NCI-H748 (cell line): Measurements from ENCODE around the gene FSCN2.
"Not testable (repeated sequence)": the region's sequence is repeated elsewhere in the genome, so short reads cannot be mapped to it uniquely, and the experiment has no call there.

Source experiments
- DNase-seq: peaks from one replicate; lab custom pipeline; 2025; ENCODE audit not compliant: unreplicated experiment; lab: John Stamatoyannopoulos, UW

The FSCN2 gene

DNA sequence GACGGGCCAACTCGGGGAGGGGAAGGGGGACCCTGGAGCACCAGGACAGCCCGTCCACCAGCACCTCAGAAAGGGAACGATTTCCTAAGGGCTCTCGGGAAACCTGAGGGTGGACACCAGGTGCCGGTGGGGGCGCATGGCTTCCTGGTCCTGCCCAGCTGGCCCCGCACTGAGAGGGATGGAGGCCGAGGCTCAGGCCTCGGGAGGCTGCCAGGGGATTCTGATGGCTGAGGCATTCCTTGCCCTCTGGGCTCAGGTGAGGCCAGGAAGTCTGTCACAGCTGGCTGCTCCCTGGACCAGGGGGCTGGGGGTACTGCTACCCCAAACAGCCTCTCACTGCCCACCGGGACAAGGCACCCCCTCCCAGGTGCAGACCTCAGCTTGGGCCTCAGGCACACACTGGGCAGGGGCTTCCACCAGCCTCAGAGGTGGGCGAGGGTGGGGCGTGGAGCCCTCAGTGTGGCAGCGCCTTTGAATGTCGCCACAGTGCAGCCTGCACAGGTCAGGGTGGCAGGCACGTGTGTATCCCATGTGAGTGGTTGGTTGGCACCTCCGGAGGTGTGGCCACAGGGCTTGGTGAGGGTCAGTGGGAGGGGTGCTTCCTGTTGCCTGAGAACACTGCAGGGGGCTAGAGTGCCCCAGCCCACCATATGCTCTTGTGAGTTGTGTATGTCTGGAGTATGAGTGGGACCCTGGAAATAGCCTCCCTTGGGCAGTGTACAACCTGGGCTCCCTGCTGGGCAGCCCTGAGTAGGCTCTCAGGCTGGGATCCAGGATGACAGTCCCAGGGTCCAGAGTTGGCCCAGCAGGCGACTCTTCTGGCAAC lies 3.9 kb upstream of the FSCN2 start:
- DNase-seq: no peak

DNA sequence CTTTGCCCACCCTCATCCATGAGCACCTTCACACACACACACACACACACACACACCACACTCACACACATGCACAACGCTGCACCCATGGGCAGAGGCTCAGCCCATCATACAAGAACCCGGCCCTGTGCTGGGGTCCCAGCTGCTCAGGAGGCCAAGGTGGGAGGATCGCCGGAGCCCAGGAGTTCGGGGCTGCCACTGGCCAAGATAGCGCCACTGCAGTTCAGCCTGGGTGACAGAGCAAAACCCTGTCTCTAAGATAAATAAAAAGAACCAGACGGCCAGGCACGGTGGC lies 3.4 kb upstream of the FSCN2 start:
- DNase-seq: no peak

DNA sequence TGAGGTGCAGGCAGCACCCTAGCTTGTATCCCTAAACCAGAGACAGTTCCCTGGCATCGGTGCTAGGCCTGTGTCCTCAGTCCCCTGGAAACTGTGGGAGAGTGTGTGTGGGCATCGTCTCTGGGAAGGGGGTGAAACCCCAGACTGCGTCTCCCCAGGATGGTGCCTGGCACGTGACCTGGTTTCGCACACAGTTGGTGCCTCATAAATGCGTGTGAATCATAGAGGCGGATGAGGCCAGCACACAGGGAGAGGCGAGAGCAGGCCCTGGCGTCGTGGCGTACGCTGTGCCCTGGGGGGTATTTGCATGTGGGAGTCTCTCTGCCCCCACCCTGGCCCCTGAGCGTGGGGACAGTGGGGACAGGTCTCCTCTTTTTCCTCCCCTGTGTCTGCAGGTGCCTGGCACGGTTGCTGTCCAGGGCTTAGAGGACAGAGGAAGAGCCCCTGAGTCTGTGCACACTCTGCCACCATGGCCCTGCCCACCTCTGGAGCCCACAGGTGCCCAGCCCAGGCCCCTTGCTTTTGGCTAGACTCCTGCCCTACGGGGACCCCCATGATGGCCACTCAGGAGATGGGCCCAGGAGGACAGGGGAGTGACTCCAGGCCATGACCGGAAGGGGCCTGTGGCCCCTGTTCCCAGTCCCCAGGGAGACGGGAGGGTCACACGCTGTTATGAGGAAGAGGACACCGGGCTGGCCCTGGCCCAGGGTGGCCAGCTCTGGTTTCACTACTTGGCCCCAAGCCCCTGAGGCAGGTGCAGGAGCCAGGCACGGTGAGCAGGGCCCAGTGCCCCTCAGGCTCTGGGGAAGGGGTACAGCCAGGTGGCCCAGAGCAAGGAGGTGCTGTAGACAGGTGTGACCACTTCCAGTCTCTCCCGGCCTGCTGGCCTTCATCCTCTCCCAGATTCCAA lies 1.3 kb upstream of the FSCN2 start:
- DNase-seq: no peak

DNA sequence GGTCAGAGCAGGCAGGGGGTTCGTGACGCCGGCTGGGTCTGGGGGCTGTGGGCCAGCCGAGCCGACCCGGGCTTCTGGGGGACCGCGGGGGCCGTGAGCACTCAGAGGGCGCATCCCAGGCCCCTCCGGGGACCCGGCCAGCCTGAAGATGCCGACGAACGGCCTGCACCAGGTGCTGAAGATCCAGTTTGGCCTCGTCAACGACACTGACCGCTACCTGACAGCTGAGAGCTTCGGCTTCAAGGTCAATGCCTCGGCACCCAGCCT lies 140 bp downstream of the FSCN2 start:
- DNase-seq: no peak

DNA sequence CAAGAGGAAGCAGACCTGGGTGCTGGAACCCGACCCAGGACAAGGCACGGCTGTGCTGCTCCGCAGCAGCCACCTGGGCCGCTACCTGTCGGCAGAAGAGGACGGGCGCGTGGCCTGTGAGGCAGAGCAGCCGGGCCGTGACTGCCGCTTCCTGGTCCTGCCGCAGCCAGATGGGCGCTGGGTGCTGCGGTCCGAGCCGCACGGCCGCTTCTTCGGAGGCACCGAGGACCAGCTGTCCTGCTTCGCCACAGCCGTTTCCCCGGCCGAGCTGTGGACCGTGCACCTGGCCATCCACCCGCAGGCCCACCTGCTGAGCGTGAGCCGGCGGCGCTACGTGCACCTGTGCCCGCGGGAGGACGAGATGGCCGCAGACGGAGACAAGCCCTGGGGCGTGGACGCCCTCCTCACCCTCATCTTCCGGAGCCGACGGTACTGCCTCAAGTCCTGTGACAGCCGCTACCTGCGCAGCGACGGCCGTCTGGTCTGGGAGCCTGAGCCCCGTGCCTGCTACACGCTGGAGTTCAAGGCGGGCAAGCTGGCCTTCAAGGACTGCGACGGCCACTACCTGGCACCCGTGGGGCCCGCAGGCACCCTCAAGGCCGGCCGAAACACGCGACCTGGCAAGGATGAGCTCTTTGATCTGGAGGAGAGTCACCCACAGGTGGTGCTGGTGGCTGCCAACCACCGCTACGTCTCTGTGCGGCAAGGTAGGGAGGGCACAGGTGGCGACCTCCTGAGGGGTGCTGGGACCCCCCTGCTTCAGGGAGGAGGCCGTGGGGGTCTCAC lies 667 bp downstream of the FSCN2 start:
- DNase-seq: peak; percentile 80

DNA sequence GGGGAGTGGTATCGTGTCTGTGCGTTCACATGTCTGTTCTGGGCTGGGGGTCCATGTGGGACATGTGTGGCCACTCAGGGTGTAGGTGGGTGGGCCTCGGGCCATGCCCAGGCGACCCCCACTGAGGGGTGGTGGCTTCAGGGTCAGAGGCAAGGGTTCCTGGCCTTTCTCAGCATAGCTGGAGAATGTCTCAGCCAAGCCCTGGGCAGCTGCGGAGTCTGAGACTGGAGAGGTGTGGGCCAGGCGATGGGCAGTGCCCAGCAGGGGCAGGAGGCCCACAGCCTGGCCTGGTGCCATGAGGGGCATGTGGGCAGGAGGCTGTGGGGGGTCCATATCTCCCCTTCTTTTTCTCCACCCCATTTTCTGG lies 1.2 kb downstream of the FSCN2 start:
- no peak for DNase-seq

DNA sequence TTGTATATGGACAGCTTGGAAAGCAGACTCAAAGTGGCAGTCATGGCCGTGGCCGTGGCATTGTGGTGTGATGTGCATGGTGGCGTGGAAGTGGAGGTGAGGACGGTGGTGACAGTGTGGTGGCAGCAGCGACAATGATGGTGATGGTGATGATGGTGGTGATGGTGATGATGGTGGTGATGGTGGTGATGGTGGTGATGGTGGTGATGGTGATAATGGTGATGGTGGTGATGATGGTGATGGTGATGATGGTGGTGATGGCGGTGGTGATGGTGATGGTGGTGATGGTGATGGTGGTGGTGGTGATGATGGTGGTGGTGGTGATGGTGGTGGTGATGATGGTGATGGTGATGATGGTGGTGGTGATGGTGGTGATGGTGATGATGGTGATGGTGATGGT lies 2.8 kb downstream of the FSCN2 start:
- not testable (repeated sequence) for DNase-seq

DNA sequence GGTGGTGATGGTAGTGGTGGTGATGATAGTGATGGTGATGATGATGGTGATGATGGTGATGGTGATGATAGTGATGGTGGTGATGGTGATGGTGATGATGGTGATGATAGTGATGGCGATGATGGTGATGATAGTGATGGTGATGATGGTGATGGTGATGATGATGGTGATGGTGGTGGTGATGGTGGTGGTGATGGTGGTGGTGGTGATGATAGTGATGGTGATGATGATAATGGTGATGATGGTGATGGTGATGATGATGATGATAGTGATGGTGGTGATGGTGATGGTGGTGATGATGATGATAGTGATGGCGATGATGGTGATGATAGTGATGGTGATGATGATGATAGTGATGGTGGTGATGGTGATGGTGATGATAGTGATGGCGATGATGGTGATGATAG lies 3.8 kb downstream of the FSCN2 start:
- not testable (repeated sequence) for DNase-seq

DNA sequence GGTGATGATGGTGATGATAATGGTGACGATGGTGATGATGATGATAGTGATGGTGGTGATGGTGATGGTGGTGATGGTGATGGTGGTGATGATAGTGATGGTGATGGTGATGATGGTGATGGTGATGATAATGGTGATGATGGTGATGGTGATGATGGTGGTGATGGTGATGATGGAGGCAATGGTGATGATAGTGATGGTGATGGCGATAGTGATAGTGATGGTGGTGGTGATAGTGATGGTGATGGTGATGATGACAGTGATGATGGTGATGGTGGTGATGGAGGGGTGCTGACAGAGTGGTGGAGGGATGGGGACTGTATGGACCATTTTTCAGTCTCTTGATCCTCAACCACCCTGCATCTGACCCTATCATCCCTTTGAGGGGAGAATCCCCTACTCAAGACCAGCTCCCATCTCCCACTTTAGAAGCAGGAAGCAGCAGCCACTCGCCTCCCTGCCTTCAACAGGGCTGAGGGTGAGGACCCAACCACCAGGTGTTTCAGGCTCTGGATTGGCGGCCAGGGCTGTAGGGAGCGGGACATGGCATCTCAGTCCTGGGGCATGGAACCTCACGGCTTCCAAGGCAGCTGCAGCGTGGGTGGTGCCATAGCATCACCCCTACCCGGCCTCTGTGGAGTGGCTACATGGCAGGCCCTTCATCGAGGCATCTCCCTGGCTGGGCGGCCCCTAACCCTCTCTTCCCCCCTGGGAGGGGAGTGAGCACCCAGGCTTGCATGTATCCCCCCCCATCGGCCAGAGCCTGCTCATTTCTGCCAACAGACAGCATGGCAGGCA lies 4.5 kb downstream of the FSCN2 start:
- DNase-seq: no peak

DNA sequence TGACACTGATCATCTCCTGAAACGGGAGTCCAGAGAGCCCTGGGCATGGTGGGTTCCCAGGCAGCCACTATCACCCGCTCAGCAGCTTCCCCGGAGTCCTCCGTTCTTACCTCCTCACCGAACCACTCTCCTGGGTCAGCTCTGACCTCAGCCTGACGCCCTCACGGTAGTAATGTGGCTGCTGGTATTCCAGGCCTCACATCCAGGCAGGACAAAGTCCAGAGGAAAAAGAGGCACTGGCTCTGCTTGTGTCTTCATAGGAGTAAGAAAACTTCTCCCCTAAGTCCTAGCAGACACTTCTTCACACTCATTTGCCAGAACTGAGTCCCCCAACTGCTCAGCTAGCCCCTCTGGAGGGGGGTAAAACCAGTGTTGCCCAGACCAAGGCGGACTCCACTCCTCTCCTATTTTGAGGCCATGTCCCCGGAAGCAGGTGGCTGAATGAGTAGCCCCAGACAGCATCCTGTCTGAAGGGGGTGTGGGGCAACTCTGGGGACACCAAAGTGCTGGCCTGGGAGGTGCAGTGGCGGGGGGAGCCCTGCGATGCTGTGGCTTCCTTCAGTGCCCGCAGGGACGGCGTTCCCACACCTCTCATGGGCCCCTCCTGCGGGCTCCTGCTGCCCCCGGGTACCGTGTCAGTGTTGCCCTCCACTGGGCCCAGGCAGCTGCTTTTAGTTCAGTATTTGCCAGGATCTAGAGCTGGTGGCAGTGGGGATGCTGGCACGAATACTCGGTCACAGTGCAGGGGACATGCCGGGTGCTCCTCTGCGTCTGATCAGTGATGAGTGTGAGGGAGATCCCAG lies 5.4 kb downstream of the FSCN2 start:
- DNase-seq: no peak

DNA sequence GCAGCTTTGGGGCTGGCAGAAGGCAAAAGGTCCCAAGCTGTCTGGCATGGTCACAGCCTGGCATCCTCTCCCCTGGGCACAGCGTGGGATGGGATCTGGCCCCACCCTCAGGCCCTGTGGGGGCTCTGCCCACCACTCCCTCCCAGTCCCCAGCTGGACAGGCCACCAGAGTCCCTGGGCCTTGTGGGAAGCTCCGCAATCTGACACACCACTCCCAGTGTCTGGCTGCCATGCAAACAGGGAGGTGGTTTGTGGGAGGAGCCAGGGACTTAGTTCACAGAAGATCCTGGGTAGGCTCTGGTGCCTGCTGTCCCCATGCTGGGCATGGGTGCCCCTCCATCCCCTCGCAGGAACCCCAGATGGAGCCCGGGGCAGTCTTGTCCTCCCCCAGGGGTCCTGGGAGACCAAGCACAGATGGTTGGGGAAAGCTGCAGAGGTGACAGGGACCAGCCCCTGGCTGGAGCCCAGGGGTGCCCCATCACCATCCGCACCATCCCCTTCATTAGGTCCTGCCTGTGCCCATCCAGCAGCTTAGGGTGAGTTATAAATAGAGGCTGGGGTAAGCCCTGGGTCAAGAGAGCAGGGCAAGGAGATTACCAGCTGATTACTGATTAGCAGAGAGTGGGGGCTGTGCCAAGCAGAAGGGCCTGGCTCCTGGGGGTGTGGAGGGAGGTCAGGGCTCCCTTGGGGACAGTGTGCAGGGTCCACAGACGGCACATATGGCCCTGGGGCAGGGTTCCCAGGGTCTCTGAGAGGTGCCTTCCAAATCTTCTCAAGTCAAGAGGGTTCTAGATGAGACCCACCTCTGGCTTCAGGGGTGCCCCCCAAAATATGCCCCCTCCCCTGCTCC lies 6.2 kb downstream of the FSCN2 start:
- peak; percentile 62 for DNase-seq

DNA sequence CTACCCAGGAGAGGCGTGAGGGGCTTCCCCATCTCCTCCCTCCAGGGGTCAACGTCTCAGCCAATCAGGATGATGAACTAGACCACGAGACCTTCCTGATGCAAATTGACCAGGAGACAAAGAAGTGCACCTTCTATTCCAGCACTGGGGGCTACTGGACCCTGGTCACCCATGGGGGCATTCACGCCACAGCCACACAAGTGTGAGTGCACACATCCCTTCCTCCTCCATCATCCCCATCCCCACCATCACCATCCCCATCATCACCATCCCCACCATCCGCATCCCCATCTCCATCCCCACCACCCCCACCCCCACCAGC lies 6.8 kb downstream of the FSCN2 start:
- no peak for DNase-seq

DNA sequence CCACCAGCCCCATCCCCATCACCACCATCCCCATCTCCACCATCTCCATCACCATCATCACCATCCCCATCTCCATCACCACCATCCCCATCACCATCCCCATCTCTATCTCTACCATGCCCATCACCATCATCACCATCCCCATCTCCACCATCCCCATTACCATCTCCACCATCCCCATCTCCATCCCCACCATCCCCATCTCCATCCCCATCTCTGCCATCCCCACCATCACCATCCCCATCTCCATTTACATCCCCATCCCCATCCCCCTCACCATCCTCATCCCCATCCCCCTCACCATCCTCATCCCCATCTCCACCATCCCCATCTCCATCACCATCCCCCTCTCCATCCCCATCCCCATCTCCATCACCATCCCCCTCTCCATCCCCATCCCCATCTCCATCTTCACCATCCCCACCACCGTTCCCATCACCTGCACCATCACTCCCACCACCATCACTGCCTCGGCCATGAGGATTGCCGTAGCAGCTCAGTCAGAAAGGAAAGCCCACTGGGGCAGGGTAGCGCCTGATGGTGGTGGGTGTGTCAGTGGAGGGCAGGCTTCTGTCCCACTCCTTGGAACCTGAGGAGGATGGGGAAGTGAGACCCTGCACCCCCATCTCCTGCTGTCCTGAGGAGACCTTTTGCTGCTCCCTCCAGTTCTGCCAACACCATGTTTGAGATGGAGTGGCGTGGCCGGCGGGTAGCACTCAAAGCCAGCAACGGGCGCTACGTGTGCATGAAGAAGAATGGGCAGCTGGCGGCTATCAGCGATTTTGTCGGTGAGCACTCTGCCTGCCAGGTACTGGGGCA lies 7.5 kb downstream of the FSCN2 start:
- DNase-seq: no peak

DNA sequence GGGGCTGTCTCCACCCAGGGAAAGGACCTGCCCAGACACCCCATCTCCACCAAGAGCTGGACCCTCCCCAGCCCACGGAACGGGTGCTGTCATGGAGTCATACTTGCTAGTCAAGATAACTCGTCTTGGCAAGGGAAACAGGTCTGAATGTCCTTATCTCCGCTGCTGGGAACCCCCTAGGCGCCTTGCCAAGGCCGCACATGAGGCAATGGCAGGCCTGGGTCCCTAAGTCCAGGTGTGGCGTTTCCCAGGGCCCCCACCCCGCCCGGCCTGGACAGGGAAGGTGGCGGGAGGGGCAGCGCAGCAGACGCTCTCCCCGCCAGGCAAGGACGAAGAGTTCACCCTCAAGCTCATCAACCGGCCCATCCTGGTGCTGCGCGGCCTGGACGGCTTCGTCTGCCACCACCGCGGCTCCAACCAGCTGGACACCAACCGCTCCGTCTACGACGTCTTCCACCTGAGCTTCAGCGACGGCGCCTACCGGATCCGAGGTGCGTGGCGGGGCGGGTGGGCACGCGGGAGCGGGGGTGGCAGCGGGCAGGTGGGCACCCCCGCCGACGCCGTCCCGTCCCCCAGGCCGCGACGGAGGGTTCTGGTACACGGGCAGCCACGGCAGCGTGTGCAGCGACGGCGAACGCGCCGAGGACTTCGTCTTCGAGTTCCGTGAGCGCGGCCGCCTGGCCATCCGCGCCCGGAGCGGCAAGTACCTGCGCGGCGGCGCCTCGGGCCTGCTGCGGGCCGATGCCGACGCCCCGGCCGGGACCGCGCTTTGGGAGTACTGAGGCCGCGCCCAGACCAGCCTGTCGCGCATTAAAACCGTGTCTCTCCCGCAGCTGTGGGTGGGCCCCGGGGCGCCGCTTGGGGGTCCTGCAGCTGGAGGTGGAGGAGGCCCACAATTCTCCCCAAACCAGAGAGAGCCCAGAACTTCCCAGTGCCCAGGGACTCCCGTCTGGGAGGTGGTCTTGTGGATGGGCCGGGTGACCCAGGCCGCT lies 8.4 kb downstream of the FSCN2 start:
- no peak for DNase-seq

DNA sequence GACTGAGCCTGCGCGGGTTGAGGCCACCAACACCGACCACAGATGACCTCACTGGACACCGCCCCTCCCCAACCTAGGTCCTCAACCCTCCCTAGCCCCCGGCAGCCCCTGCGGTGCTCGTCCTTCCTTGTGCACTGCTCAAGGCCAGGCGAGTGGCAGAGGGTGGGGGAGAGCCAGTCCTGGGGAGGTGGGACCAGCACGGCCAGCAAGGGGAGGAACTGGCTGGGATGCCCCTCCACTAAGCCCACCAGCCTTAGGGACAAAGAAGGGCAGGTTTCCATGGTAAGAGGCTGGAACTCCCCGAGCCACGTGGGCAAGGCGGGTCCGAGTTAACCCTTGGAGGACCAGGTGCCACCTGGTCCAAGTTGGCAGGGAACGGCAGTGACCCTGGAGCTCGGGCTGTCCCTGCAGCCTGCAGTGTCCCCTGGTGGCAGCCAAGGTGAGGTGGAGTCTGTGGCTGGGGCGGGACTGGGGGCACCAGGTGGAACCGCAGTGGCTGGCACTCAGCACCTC lies 9.2 kb downstream of the FSCN2 start:
- peak; percentile 90 for DNase-seq

DNA sequence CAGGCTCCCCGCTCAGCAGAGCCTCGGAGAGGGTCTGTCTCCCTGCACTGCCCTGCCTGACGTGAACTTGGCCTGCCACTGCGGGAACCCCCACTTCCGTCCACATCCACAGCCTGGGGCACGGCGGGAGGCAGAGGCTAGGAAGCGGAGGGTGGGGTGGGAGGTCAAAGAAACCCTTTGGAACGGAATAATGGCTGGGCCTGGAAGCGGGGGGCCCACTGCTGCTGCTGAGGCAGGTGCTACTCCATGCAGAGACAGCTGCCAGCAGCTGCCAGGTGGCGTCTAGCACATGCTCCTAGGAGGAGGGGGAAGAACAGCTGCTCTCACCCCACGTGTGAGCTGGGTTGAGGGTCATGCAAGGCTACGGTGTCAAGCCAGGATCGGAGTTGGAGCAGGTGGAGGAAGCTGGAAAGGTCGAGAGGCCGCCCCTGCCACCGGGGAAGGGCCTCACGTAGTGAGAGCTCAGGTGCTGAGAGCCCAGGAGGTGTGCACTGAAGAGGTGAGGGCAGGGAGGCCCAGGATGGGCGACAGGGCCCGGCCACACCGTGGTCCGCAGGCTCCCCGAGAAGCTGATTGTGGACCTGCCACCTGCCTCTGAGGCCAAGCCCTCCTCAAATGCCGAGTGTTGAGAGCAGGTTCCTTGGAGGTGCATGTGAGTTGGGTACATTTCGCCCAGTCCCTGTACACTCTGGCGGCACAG lies 9.8 kb downstream of the FSCN2 start:
- DNase-seq: peak; percentile 92
